Heart left ventricle (tissue), 16 donors: Measurements from ENCODE around the gene RGMB. TPM values are rescaled to one million over a fixed set of nuclear protein-coding genes. Genes with fewer than 3 reads are reported as not detected.

ENCODE experiments used
- ATAC-seq, 4 donors: fragments of 200-7000 bp; cut with Tn5 transposase; one replicate each; pipeline ENCODE4 v1.9.1; 2020 to 2022; ENCODE audit warnings: moderate library complexity in 4 of 4, mild to moderate bottlenecking in 3 of 4, moderate number of reproducible peaks in 1 of 4
- DNase-seq, 5 donors: peaks; one replicate each; pipeline ENCODE4 v3.0.0-alpha.2; 2020
- H3K27ac ChIP-seq, 12 donors: fragments of 200-600 bp; sonication (generic) in 4 of 12; one replicate each; pipeline versions ENCODE4 v1.5.0 to v1.8.0; 2016 to 2022; ENCODE audit warnings: mild to moderate bottlenecking in 2 of 12
- H3K27me3 ChIP-seq, 9 donors: fragments of 200-600 bp; sonication (generic) in 2 of 9; one replicate each; pipeline versions ENCODE4 v1.5.1 to v1.8.0; 2016 to 2022; ENCODE audit warnings: mild to moderate bottlenecking in 3 of 9
- H3K36me3 ChIP-seq, 9 donors: fragments of 200-600 bp; sonication (generic) in 2 of 9; one replicate each; pipeline versions ENCODE4 v1.5.0 to v1.8.0; 2018 to 2022; ENCODE audit warnings: mild to moderate bottlenecking in 2 of 9
- H3K4me1 ChIP-seq, 12 donors: fragments of 200-600 bp; sonication (generic) in 4 of 12; one replicate each; pipeline versions ENCODE4 v1.5.0 to v1.8.0; 2016 to 2022; ENCODE audit warnings: mild to moderate bottlenecking in 3 of 12
- H3K4me3 ChIP-seq, 12 donors: fragments of 200-600 bp; sonication (generic) in 4 of 12; one replicate each; pipeline versions ENCODE4 v1.5.0 to v1.8.0; 2017 to 2022; ENCODE audit warnings: mild to moderate bottlenecking in 9 of 12, moderate library complexity in 4 of 12
- H3K9me3 ChIP-seq, 12 donors: fragments of 200-600 bp; sonication (generic) in 4 of 12; one replicate each; pipeline versions ENCODE4 v1.5.0 to v1.8.0; 2016 to 2022; ENCODE audit warnings: mild to moderate bottlenecking in 1 of 12
- POLR2A ChIP-seq, 2 donors: fragments of 450-650 bp; IDR thresholded peaks; one replicate each; pipeline ENCODE4 v1.6.1; 2017; ENCODE audit warnings: antibody characterized with exemption in 2 of 2, mild to moderate bottlenecking in 2 of 2, moderate library complexity in 2 of 2
- WGBS, 4 donors: extraction: QIAGEN DNeasy Blood & Tissue Kit in 2 of 4; methylation state at CpG; one replicate each; pipeline versions ENCODE4 v1.1.5 to v1.1.7; 2013 to 2018; 5-methylcytosine and 5-hydroxymethylcytosine counted together
- intact Hi-C, 10 donors: fragments of 100-400 bp; cut with DNase I; formaldehyde crosslinking; loops; one replicate each; pipeline versions ENCODE4 v1.11.1 to v1.14.2; 2022
- polyA plus RNA-seq, 2 donors: library from polyadenylated mRNA; stranded (reverse); fragments of 200-250 nt; gene quantifications; one replicate each; pipeline ENCODE4 v1.2.3, GENCODE V29; 2013
- total RNA-seq, 9 donors: library from RNA; depleted of rRNA in 2 of 9; stranded (reverse); fragments of >200 nt in 2 of 9; fragmentation: NEBNext Ultra II Directional in 3 of 9; extraction: Animal tissue kit (Norgen Biotek cat#: 25700) in 3 of 9; gene quantifications; one replicate each; pipeline versions ENCODE4 v1.1.0 to v1.2.4, GENCODE V29; 2016 to 2023
- TF ChIP-seq, protein P1 (sequence below), 12 donors: fragments of 200-600 bp; sonication (generic) in 4 of 12; IDR thresholded peaks; one replicate each; pipeline versions ENCODE4 v1.5.0 to v1.8.0; 2018 to 2022; ENCODE audit warnings: antibody characterized with exemption in 12 of 12, mild to moderate bottlenecking in 5 of 12
- donor health status: ischemic (EF 13 %, LVEDD 7.1; RV severe dilation, severe dysfunction).
- donor health status: healthy with polysubstance abuse.
- donor health status: DM: no; HTN: yes; CAD: no.
- donor health status: DM: no; HTN: no; CAD: no.
- donor health status: ischemic (EF 25% LVEDD 6.9; RV normal size, moderate dysfunction).
- donor health status: ischemic (EF 25% LVEDD 5.7; RV mildly dilated, moderate dysfunction).
- donor health status: healthy.
- donor health status: DM: yes; HTN: yes; CAD: no.
- donor health status: ischemic (EF 35%, LVEDD 5.7; RV mildly dilated, moderate dysfunction).
- donor health status: nonischemic (EF 11% LVEDD 7.7; RV severe dilation, severe dysfunction).
- donor health status: DM: yes; HTN: yes; CAD: no.
- donor health status: PGD.
- donor health status: ischemic (EF 29% LVEDD 5.4; RV normal size, mild dysfunction).
- donor health status: nonischemic (EF 23%, LVEDD 6.1; RV moderate dilation, normal function).

RGMB gene
- total and polyA plus RNA-seq, 11 donors = 2.0 to 42.2 (median 16.1) TPM

DNA sequence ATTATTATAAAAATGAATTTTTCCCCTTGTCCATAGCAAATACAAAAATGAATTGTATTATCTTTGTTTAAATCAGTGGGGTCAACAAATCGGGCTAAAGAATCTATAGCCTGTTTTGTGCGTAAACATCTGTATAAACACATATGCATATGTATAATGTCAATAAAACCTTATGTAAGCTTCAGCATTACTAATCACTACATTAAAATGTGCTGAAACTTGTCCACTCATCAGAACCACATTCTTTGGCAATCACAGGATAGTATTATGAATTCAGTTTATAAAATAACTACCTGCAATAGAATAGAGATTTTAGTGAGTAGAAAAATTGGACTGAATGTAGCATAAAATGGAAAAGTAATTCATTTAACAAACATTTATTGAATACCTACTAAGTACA is 30.6 kb downstream of the RGMB start:
- H3K9me3 ChIP-seq = peaks cover 0 to 38% (median 18%) of the 10 kb centered on the region in 12 donors
- intact Hi-C loops = no loop called here
- H3K27me3 ChIP-seq = no peaks in the 10 kb centered on the region
- TF ChIP-seq POLR2A (IDR thresholded peaks at IDR 0.05) = no peak
- TF ChIP-seq, protein P1, sequence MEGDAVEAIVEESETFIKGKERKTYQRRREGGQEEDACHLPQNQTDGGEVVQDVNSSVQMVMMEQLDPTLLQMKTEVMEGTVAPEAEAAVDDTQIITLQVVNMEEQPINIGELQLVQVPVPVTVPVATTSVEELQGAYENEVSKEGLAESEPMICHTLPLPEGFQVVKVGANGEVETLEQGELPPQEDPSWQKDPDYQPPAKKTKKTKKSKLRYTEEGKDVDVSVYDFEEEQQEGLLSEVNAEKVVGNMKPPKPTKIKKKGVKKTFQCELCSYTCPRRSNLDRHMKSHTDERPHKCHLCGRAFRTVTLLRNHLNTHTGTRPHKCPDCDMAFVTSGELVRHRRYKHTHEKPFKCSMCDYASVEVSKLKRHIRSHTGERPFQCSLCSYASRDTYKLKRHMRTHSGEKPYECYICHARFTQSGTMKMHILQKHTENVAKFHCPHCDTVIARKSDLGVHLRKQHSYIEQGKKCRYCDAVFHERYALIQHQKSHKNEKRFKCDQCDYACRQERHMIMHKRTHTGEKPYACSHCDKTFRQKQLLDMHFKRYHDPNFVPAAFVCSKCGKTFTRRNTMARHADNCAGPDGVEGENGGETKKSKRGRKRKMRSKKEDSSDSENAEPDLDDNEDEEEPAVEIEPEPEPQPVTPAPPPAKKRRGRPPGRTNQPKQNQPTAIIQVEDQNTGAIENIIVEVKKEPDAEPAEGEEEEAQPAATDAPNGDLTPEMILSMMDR (IDR thresholded peaks at IDR 0.05) = no peak
- no peak overlapping the region for H3K4me3 ChIP-seq
- H3K36me3 ChIP-seq = no peaks in the 10 kb centered on the region
- DNase-seq (no peak), ATAC-seq (no peak)
- H3K27ac ChIP-seq = no peak overlapping the region
- 92 to 98% (median 97%) methylated on average over 2 of the region's 2 CpGs for WGBS, 4 donors
- no peaks in the 10 kb centered on the region for H3K4me1 ChIP-seq

DNA sequence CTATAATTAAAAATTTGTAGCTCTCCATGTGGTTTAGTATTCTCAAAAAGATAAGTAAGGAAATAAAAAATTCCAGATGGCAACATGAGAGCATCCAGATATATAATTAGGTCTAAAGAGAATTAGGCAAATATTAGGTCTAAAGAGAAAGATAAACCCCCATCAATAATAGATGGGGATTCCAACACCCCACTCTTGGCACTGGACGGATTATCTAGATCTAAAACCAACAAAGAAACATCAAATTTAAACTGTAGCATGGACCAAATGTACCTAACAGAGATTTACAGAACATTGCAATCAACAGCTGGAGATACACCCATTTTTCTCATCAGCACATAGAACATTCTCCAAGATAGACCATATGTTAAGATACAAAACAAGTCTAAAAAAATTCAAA is 31.6 kb downstream of the RGMB start:
- peaks cover 0 to 38% (median 18%) of the 10 kb centered on the region in 12 donors for H3K9me3 ChIP-seq
- no peak overlapping the region for H3K4me3 ChIP-seq
- DNase-seq (no peak), ATAC-seq (no peak)
- intact Hi-C loops = no loop called here
- no peaks in the 10 kb centered on the region for H3K27me3 ChIP-seq
- no peaks in the 10 kb centered on the region for H3K36me3 ChIP-seq
- TF ChIP-seq, protein P1 (IDR thresholded peaks at IDR 0.05) = no peak
- TF ChIP-seq POLR2A (IDR thresholded peaks at IDR 0.05) = no peak
- H3K27ac ChIP-seq = no peak overlapping the region
- 0 to 52% (median 25%) methylated on average over 1 of the region's 1 CpG for WGBS, 4 donors
- no peaks in the 10 kb centered on the region for H3K4me1 ChIP-seq

DNA sequence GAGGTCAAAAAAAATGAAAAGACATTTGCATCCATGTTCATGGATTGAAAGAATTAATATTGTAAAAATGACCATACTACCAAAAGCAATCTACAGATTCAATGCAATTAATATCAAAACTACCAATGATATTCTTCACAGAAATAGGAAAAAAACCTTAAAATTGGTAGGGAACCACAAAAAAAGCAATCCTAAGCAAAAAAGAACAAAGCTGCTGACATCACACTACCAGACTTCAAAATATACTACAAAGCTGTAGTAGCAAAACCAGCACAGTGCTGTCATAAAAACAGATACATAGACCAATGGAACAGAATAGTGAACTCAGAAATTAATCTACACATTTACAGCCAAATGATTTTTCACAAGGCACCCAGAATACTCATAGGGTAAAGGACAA is 34.3 kb downstream of the RGMB start:
- no peaks in the 10 kb centered on the region for H3K27me3 ChIP-seq
- H3K4me1 ChIP-seq = no peaks in the 10 kb centered on the region
- H3K27ac ChIP-seq = no peak overlapping the region
- H3K9me3 ChIP-seq = peaks cover 0 to 38% (median 18%) of the 10 kb centered on the region in 12 donors
- TF ChIP-seq, protein P1 (IDR thresholded peaks at IDR 0.05) = no peak
- no peak for TF ChIP-seq POLR2A (IDR thresholded peaks at IDR 0.05)
- no peaks in the 10 kb centered on the region for H3K36me3 ChIP-seq
- DNase-seq (no peak), ATAC-seq (no peak)
- intact Hi-C loops = no loop called here
- H3K4me3 ChIP-seq = no peak overlapping the region

DNA sequence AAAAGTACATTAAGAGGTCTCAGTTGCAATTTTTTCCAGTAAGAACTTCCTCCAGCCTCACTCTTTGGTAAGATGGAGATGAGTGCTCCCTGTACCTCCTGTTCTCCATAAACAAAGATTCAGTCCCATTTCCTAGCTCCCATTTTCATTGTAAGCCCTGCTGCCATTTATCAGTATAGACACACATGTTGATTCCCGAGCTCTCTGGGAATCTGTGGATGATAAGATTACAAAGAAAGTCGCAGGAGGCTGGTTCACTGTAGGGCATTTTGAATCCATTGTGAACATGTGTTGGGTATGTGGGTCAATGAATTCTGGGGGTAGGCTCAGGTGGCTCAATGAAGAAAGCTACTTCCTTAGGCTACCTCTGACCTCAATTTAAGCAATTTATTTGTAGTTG is 36.7 kb downstream of the RGMB start:
- no peak for DNase-seq
- TF ChIP-seq POLR2A (IDR thresholded peaks at IDR 0.05) = no peak
- TF ChIP-seq, protein P1 (IDR thresholded peaks at IDR 0.05) = no peak
- Histone ChIP-seq H3K36me3 (no peaks in the 10 kb centered on the region), H3K27ac (no peak overlapping the region), H3K9me3 (peaks cover 0 to 38% (median 17%) of the 10 kb centered on the region in 12 donors), H3K4me1 (no peaks in the 10 kb centered on the region), H3K4me3 (no peak overlapping the region), H3K27me3 (no peaks in the 10 kb centered on the region)
- 13 to 26% (median 20%) methylated on average over 2 of the region's 2 CpGs for WGBS, 4 donors
- intact Hi-C loops = no loop called here
- ATAC-seq = no peak
